Uterus (tissue), 2 donors: ENCODE results near the gene OPCML.

Source experiments
- CTCF ChIP-seq, 4 experiments: fragments of 200-600 bp in 2 of 4; fragments of 450-650 bp in 2 of 4; sonication (generic) in 2 of 4; IDR thresholded peaks; one replicate each; pipeline ENCODE4 v1.5.1; 2016 to 2019; ENCODE audit warnings: antibody characterized with exemption in 4 of 4, mild to moderate bottlenecking in 2 of 4, moderate library complexity in 1 of 4
- POLR2A ChIP-seq, 2 donors: fragments of 450-650 bp; IDR thresholded peaks; one replicate each; pipeline ENCODE4 v1.6.1; 2016; ENCODE audit warnings: antibody characterized with exemption in 2 of 2, mild to moderate bottlenecking in 1 of 2, moderate library complexity in 1 of 2

GRCh38 chr11:133354069-133354468 lies 178.2 kb downstream of the OPCML start:
- TF ChIP-seq CTCF (IDR thresholded peaks at IDR 0.05) (no peak), POLR2A (IDR thresholded peaks at IDR 0.05) (no peak)
